OCI-LY3 (cell line): Measurements from ENCODE around the gene FAT1.

Experiments used
- EZH2phosphoT487 ChIP-seq: fragments of 200-600 bp; shearing (Covaris generic); IDR thresholded peaks from 2 replicates; pipeline ENCODE4 v1.6.1; 2018; ENCODE audit warnings: antibody characterized with exemption, mixed run types, low read depth
- TF ChIP-seq, protein P1 (sequence below): fragments of 200-600, 300-600 bp; sonication (generic); IDR thresholded peaks from 2 replicates; pipeline ENCODE4 v1.5.1; 2014; ENCODE audit warnings: antibody characterized with exemption, low read length, low read depth

DNA sequence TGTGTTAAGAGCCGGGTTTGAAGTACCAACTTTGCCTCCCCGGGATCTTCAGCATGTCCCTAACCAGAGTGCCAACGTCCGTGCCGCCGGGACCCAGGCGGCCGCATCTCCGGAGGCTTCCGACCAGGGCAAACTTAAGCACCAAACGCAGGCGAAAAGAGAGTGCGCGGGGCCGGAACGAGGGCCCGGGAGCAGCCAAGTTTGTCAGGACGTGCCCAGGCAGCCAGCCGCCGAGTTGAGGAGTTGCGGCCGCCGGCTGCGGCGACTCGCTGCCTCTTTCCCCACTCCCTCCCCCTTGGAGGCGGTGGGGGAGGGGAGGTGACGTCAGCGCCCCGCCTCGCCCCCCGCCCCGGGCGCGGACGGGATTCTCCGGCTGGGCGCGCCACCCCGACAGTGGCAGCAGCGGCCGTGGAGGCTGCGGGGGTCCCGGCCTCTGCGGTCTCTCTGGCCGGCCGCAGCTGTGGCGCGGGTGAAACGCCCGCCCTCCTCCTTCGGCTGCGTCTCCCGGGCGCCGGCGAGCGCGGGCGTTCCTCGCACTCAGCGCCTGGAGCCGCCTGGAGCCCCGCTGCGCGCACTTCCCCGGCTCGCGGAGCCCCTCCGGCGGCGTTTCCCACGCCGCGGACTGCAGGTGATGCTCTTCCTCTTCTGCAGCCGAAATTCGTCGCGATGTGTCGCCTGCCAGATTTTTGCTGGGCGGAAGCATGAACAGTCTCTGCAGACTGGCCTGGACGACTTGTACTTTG, 2.9 kb upstream of the FAT1 start:
- TF ChIP-seq, protein P1, sequence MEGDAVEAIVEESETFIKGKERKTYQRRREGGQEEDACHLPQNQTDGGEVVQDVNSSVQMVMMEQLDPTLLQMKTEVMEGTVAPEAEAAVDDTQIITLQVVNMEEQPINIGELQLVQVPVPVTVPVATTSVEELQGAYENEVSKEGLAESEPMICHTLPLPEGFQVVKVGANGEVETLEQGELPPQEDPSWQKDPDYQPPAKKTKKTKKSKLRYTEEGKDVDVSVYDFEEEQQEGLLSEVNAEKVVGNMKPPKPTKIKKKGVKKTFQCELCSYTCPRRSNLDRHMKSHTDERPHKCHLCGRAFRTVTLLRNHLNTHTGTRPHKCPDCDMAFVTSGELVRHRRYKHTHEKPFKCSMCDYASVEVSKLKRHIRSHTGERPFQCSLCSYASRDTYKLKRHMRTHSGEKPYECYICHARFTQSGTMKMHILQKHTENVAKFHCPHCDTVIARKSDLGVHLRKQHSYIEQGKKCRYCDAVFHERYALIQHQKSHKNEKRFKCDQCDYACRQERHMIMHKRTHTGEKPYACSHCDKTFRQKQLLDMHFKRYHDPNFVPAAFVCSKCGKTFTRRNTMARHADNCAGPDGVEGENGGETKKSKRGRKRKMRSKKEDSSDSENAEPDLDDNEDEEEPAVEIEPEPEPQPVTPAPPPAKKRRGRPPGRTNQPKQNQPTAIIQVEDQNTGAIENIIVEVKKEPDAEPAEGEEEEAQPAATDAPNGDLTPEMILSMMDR: no peak
- no peak for TF ChIP-seq EZH2phosphoT487
